Glutamatergic neuron (in vitro differentiated cells): Measurements from ENCODE around the gene PPM1E. TPM values are rescaled to one million over a fixed set of nuclear protein-coding genes. Genes with fewer than 3 reads are reported as not detected.

Experiments used
- DNase-seq: peaks from one replicate; pipeline ENCODE4 v3.0.0; 2022
- H3K27ac Mint-ChIP-seq: one replicate; pipeline ENCODE4 v1.8.0; 2020; ENCODE audit warnings: mild to moderate bottlenecking, mixed read lengths, inconsistent platforms; ENCODE audit not compliant: unreplicated experiment
- H3K27me3 Mint-ChIP-seq: one replicate; pipeline ENCODE4 v1.8.0; 2020; ENCODE audit warnings: mild to moderate bottlenecking, moderate library complexity, mixed read lengths, inconsistent platforms; ENCODE audit not compliant: unreplicated experiment
- H3K36me3 Mint-ChIP-seq: one replicate; pipeline ENCODE4 v1.8.0; 2020; ENCODE audit warnings: mild to moderate bottlenecking, mixed read lengths, inconsistent platforms; ENCODE audit not compliant: unreplicated experiment
- H3K4me1 Mint-ChIP-seq: one replicate; pipeline ENCODE4 v1.8.0; 2020; ENCODE audit warnings: mild to moderate bottlenecking, low read depth, mixed read lengths, inconsistent platforms; ENCODE audit not compliant: unreplicated experiment
- H3K4me3 Mint-ChIP-seq: one replicate; pipeline ENCODE4 v1.8.0; 2020; ENCODE audit warnings: mild to moderate bottlenecking, mixed read lengths, inconsistent platforms; ENCODE audit not compliant: unreplicated experiment
- H3K9me3 Mint-ChIP-seq: one replicate; pipeline ENCODE4 v1.8.0; 2020; ENCODE audit warnings: mild to moderate bottlenecking, moderate library complexity, mixed read lengths, inconsistent platforms; ENCODE audit not compliant: unreplicated experiment
- total RNA-seq: library from RNA; stranded (reverse); fragmentation: NEBNext Ultra II Directional; extraction: Animal tissue kit (Norgen Biotek cat#: 25700); gene quantifications from one replicate; pipeline ENCODE4 v1.2.1, GENCODE V29; 2021; ENCODE audit not compliant: unreplicated experiment
- TF ChIP-seq, protein P1 (sequence below): fragments of 200-600 bp; sonication (generic); IDR thresholded peaks from one replicate; pipeline ENCODE4 v1.5.0; 2021; ENCODE audit not compliant: partially characterized antibody, unreplicated experiment

Gene PPM1E
- total RNA-seq, 1 donor from 2014 or later: 52.5 TPM

DNA sequence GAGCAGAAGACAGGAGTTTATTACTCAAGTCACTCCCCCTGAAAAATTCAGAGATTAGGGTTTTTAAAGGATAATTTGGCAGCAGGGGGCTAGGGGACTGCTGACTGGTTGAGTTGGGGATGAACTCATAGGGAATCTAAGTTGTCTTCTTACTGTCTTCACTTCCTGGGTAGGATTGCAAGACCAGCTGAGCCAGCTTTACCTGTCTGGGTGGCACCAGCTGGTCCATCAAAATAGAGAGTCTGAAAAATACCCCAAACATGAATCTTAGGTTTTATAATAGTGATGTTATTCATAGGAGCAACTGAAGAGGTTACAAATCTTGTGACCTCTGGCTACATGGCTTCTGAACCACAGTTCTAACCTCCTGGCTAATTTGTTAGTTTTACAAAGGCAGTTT, 157.9 kb downstream of the PPM1E start:
- DNase-seq: no peak
- no peak overlapping the region for H3K4me3 Mint-ChIP-seq
- H3K27ac Mint-ChIP-seq: no peak overlapping the region
- peaks cover 33% of the 10 kb centered on the region for H3K36me3 Mint-ChIP-seq
- peaks cover 11% of the 10 kb centered on the region for H3K9me3 Mint-ChIP-seq
- no peaks in the 10 kb centered on the region for H3K27me3 Mint-ChIP-seq
- TF ChIP-seq, protein P1, sequence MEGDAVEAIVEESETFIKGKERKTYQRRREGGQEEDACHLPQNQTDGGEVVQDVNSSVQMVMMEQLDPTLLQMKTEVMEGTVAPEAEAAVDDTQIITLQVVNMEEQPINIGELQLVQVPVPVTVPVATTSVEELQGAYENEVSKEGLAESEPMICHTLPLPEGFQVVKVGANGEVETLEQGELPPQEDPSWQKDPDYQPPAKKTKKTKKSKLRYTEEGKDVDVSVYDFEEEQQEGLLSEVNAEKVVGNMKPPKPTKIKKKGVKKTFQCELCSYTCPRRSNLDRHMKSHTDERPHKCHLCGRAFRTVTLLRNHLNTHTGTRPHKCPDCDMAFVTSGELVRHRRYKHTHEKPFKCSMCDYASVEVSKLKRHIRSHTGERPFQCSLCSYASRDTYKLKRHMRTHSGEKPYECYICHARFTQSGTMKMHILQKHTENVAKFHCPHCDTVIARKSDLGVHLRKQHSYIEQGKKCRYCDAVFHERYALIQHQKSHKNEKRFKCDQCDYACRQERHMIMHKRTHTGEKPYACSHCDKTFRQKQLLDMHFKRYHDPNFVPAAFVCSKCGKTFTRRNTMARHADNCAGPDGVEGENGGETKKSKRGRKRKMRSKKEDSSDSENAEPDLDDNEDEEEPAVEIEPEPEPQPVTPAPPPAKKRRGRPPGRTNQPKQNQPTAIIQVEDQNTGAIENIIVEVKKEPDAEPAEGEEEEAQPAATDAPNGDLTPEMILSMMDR: no peak
- no peaks in the 10 kb centered on the region for H3K4me1 Mint-ChIP-seq

DNA sequence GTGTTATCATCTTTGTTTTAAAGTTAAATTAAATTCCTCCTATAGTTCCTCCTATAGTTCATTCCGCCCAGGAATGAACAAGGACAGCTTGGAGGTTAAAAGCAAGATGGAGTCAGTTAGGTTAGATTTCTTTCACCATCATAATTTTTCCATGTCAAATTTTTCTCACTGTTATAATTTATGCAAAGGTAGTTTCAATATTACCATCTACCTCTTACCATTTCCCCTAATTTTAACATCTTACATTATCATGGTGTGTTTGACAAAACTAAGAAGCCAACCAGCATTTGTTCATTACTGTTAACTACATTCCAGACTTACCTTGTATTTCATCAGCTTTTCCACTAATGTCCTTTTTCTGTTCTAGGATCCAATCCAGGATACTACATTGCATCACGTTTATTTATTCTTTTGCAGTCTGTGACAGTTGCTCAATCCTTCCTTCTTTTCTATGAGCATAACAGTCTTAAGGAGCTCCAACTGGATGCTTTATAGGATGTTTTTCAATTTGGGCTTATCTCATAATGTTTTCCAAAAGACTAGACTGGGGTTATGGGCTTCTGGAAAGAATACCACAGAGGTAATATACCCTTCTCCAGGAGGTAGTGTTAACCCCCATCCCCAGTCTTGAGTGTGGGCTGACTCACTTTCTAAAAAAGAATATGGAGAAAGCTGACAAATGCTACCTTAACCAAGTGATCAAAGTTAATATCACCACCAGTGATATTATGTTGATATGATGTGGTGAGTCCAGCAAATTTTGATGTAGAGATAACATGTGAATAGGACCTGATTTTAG, 158.5 kb downstream of the PPM1E start:
- H3K4me3 Mint-ChIP-seq: no peak overlapping the region
- H3K27ac Mint-ChIP-seq: no peak overlapping the region
- H3K27me3 Mint-ChIP-seq: no peaks in the 10 kb centered on the region
- peaks cover 11% of the 10 kb centered on the region for H3K9me3 Mint-ChIP-seq
- TF ChIP-seq, protein P1: no peak
- DNase-seq: no peak
- peaks cover 30% of the 10 kb centered on the region for H3K36me3 Mint-ChIP-seq
- H3K4me1 Mint-ChIP-seq: no peaks in the 10 kb centered on the region

DNA sequence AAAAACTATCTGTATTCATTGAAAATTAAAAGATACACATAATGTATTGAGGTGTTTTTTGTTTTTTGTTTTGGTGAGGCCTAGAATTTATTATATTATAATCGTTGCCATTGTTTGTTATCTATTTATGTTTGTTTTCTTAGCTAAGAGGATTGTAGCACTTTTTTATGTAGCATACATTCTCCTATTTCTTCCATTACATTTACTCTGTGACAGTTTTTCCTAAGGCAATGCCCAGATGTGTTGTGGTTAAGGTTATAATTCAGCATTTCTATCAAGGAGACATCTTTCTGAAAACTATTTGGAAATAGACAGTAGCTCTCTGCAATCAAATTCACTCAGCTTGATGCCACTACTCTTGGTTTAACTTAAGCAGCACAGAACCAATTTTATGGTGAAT, 161.6 kb downstream of the PPM1E start:
- Mint-ChIP-seq H3K36me3 (peaks cover 7% of the 10 kb centered on the region), H3K4me1 (no peaks in the 10 kb centered on the region), H3K27me3 (peaks cover 5% of the 10 kb centered on the region), H3K9me3 (peaks cover 10% of the 10 kb centered on the region), H3K27ac (no peak overlapping the region), H3K4me3 (no peak overlapping the region)
- TF ChIP-seq, protein P1: no peak
- no peak for DNase-seq

DNA sequence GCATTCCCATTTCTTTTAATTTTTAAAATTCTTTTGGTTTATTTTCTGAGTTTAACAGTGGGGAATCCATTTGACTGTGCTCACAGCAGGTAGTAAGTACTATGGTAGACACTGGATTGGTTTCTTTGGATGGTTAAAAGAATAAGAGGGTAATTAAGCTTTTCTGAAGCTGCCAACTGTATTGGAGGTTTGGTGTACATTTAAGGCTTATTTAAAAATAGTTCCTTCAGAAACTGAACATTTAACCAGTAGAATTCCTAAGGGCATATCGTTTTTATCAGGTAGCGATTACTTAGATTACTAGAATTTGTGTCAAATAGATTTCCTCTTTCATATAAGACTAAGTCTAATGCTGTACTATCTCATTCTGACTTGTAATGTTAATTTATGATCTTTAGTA, 162.4 kb downstream of the PPM1E start:
- no peak for DNase-seq
- Mint-ChIP-seq H3K27me3 (peaks cover 5% of the 10 kb centered on the region), H3K36me3 (peaks cover under 1% of the 10 kb centered on the region), H3K4me1 (no peaks in the 10 kb centered on the region), H3K9me3 (peaks cover 4% of the 10 kb centered on the region), H3K4me3 (no peak overlapping the region), H3K27ac (no peak overlapping the region)
- TF ChIP-seq, protein P1: no peak

DNA sequence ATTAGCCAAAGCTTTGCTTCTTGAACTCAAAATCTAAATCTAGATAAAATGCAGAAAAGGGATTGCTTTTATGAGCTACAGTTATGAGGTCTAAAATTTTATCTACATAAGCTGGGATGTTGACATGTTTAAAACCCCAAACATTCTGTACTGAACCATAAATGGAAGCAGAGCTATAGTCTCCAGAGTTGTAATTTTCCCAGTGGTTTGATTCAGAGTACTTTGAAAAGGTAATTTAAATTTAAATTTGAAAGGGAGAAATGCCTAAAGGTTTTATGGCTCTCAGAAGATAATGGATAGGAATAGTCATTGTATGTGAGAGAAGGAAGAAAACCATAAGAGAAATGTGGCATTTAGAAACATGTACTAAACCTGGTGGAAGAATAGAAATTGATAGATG, 163.2 kb downstream of the PPM1E start:
- H3K9me3 Mint-ChIP-seq: peaks cover 3% of the 10 kb centered on the region
- no peak for DNase-seq
- H3K4me3 Mint-ChIP-seq: no peak overlapping the region
- no peaks in the 10 kb centered on the region for H3K4me1 Mint-ChIP-seq
- TF ChIP-seq, protein P1: no peak
- peaks cover 5% of the 10 kb centered on the region for H3K27me3 Mint-ChIP-seq
- no peak overlapping the region for H3K27ac Mint-ChIP-seq
- no peaks in the 10 kb centered on the region for H3K36me3 Mint-ChIP-seq
